Neuron (in vitro differentiated cells): Measurements from ENCODE around the gene INSIG1.

Experiments
- H2AFZ ChIP-seq: one replicate; pipeline ENCODE4 v1.6.1; 2013; ENCODE audit warnings: low read depth, mild to moderate bottlenecking, inconsistent platforms, low read length, moderate library complexity
- H3K27me3 ChIP-seq: one replicate; pipeline ENCODE4 v1.6.1; 2013; ENCODE audit warnings: low read length; ENCODE audit not compliant: insufficient read depth
- H3K36me3 ChIP-seq: one replicate; pipeline ENCODE4 v1.6.1; 2013; ENCODE audit warnings: low read length; ENCODE audit not compliant: insufficient read depth
- H3K4me1 ChIP-seq: one replicate; pipeline ENCODE4 v1.6.1; 2013; ENCODE audit warnings: low read length; ENCODE audit not compliant: insufficient read depth
- H3K4me3 ChIP-seq: 2 replicates; pipeline ENCODE4 v1.5.1; 2013; ENCODE audit warnings: mild to moderate bottlenecking, low read length, moderate library complexity
- H3K9me3 ChIP-seq: one replicate; pipeline ENCODE4 v1.6.1; 2013; ENCODE audit warnings: low read length

Gene INSIG1

GRCh38 chr7:155293721-155294510 lies 3.8 kb upstream of the INSIG1 start:
- peaks cover 8% of the 10 kb centered on the region for H3K4me1 ChIP-seq
- H3K36me3 ChIP-seq: no peaks in the 10 kb centered on the region
- peaks cover 3% of the 10 kb centered on the region for H3K27me3 ChIP-seq
- H3K9me3 ChIP-seq: no peaks in the 10 kb centered on the region
- H2AFZ ChIP-seq: no peak overlapping the region
- no peak overlapping the region for H3K4me3 ChIP-seq

GRCh38 chr7:155294511-155294778 lies 3.2 kb upstream of the INSIG1 start:
- Histone ChIP-seq H3K36me3 (no peaks in the 10 kb centered on the region), H3K4me3 (no peak overlapping the region), H3K9me3 (no peaks in the 10 kb centered on the region), H3K27me3 (peaks cover 3% of the 10 kb centered on the region), H3K4me1 (peaks cover 12% of the 10 kb centered on the region), H2AFZ (no peak overlapping the region)

- H2AFZ ChIP-seq: no peak overlapping the region
- H3K36me3 ChIP-seq: peaks cover 3% of the 10 kb centered on the region
- no peaks in the 10 kb centered on the region for H3K9me3 ChIP-seq
- no peaks in the 10 kb centered on the region for H3K27me3 ChIP-seq
- H3K4me1 ChIP-seq: peaks cover 21% of the 10 kb centered on the region
- no peak overlapping the region for H3K4me3 ChIP-seq
Observed at GRCh38 chr7:155295511-155295910, 2.2 kb upstream of the INSIG1 start.

GRCh38 chr7:155296006-155296787 lies 1.5 kb upstream of the INSIG1 start:
- Histone ChIP-seq H3K4me3 (peak overlapping the region; percentile 49), H3K9me3 (no peaks in the 10 kb centered on the region), H3K27me3 (no peaks in the 10 kb centered on the region), H3K4me1 (peaks cover 27% of the 10 kb centered on the region), H2AFZ (no peak overlapping the region), H3K36me3 (peaks cover 10% of the 10 kb centered on the region)

GRCh38 chr7:155296788-155297516 lies 726 bp upstream of the INSIG1 start:
- Histone ChIP-seq H2AFZ (peak overlapping the region; percentile 48), H3K27me3 (no peaks in the 10 kb centered on the region), H3K36me3 (peaks cover 15% of the 10 kb centered on the region), H3K4me1 (peaks cover 31% of the 10 kb centered on the region), H3K9me3 (no peaks in the 10 kb centered on the region), H3K4me3 (peak overlapping the region; percentile 49)

GRCh38 chr7:155298288-155298833 lies 683 bp downstream of the INSIG1 start:
- Histone ChIP-seq H2AFZ (no peak overlapping the region), H3K4me1 (peaks cover 31% of the 10 kb centered on the region), H3K9me3 (no peaks in the 10 kb centered on the region), H3K4me3 (peak overlapping the region; percentile 68), H3K36me3 (peaks cover 29% of the 10 kb centered on the region), H3K27me3 (no peaks in the 10 kb centered on the region)

GRCh38 chr7:155298834-155299534 lies 1.3 kb downstream of the INSIG1 start:
- H3K9me3 ChIP-seq: no peaks in the 10 kb centered on the region
- peak overlapping the region; percentile 68 for H3K4me3 ChIP-seq
- H3K4me1 ChIP-seq: peaks cover 31% of the 10 kb centered on the region
- H3K27me3 ChIP-seq: no peaks in the 10 kb centered on the region
- H3K36me3 ChIP-seq: peaks cover 35% of the 10 kb centered on the region
- H2AFZ ChIP-seq: no peak overlapping the region

GRCh38 chr7:155299535-155300202 lies 2.0 kb downstream of the INSIG1 start:
- Histone ChIP-seq H2AFZ (no peak overlapping the region), H3K4me1 (peaks cover 31% of the 10 kb centered on the region), H3K36me3 (peaks cover 40% of the 10 kb centered on the region), H3K27me3 (no peaks in the 10 kb centered on the region), H3K9me3 (no peaks in the 10 kb centered on the region), H3K4me3 (peak overlapping the region; percentile 68)

GRCh38 chr7:155300641-155301452 lies 3.2 kb downstream of the INSIG1 start:
- Histone ChIP-seq H3K4me1 (peaks cover 31% of the 10 kb centered on the region), H3K4me3 (peak overlapping the region; percentile 68), H3K36me3 (peaks cover 50% of the 10 kb centered on the region), H2AFZ (no peak overlapping the region), H3K9me3 (no peaks in the 10 kb centered on the region), H3K27me3 (no peaks in the 10 kb centered on the region)

GRCh38 chr7:155303039-155303593 lies 5.4 kb downstream of the INSIG1 start:
- Histone ChIP-seq H3K27me3 (no peaks in the 10 kb centered on the region), H3K4me1 (peaks cover 27% of the 10 kb centered on the region), H3K4me3 (no peak overlapping the region), H3K9me3 (no peaks in the 10 kb centered on the region), H3K36me3 (peaks cover 72% of the 10 kb centered on the region), H2AFZ (no peak overlapping the region)

GRCh38 chr7:155303897-155304296 lies 6.2 kb downstream of the INSIG1 start:
- Histone ChIP-seq H3K27me3 (no peaks in the 10 kb centered on the region), H3K9me3 (no peaks in the 10 kb centered on the region), H3K4me3 (no peak overlapping the region), H3K36me3 (peaks cover 79% of the 10 kb centered on the region), H3K4me1 (peaks cover 23% of the 10 kb centered on the region), H2AFZ (no peak overlapping the region)
